MCF 10A (cell line): ENCODE data around the gene IMMP2L. TPM values are rescaled to one million over a fixed set of nuclear protein-coding genes. Genes with fewer than 3 reads are reported as not detected.
"Not testable (repeated sequence)": the region's sequence is repeated elsewhere in the genome, so short reads cannot be mapped to it uniquely, and the experiment has no call there.

ENCODE experiments used
- BruUV-seq: library from RNA; stranded (reverse); fragments of 400-500 nt; replicated peaks from 2 replicates; lab custom pipeline; 2021; lab: Mats Ljungman, UMichigan
- CTCF ChIA-PET: fragments of 300-600 bp; sonication (Branson Sonifier 250); formaldehyde crosslinking; extraction: SDS; loops from one replicate; lab custom pipeline; 2021; ENCODE audit warnings: antibody characterized with exemption, inconsistent platforms; lab: Yijun Ruan, JAX
- POLR2A ChIA-PET: fragments of 300-600, 350-650 bp; sonication (Branson Sonifier 250); formaldehyde crosslinking; extraction: SDS; loops from one replicate; lab custom pipeline; 2020; ENCODE audit warnings: antibody characterized with exemption, inconsistent platforms; lab: Yijun Ruan, JAX
- DNase-seq: peaks from one replicate; pipeline ENCODE4 v3.0.0-alpha.2; 2018; ENCODE audit not compliant: unreplicated experiment
- H3K27ac Mint-ChIP-seq: one replicate; pipeline ENCODE4 v1.8.0; 2022; ENCODE audit warnings: mild to moderate bottlenecking, low read depth, mixed read lengths; ENCODE audit not compliant: unreplicated experiment
- H3K27me3 Mint-ChIP-seq: one replicate; pipeline ENCODE4 v1.8.0; 2022; ENCODE audit warnings: mixed read lengths; ENCODE audit not compliant: insufficient read depth, unreplicated experiment
- H3K36me3 Mint-ChIP-seq: one replicate; pipeline ENCODE4 v1.8.0; 2022; ENCODE audit warnings: mild to moderate bottlenecking, moderate library complexity, mixed read lengths; ENCODE audit not compliant: insufficient read depth, unreplicated experiment
- H3K4me1 Mint-ChIP-seq: one replicate; pipeline ENCODE4 v1.8.0; 2022; ENCODE audit warnings: mixed read lengths; ENCODE audit not compliant: insufficient read depth, unreplicated experiment
- H3K4me3 Mint-ChIP-seq: one replicate; pipeline ENCODE4 v1.8.0; 2022; ENCODE audit warnings: mild to moderate bottlenecking, moderate library complexity, mixed read lengths; ENCODE audit not compliant: unreplicated experiment
- H3K9me3 Mint-ChIP-seq: one replicate; pipeline ENCODE4 v1.8.0; 2022; ENCODE audit warnings: mixed read lengths; ENCODE audit not compliant: unreplicated experiment
- intact Hi-C: fragments of 100-400 bp; cut with micrococcal nuclease; formaldehyde crosslinking; loops from 2 replicates; pipeline ENCODE4 v1.14.1; 2022
- total RNA-seq: library from RNA; stranded (reverse); gene quantifications from 2 replicates; pipeline ENCODE4 v1.2.3, GENCODE V29; 2022
- TF ChIP-seq, protein P1 (sequence below): fragments of 200-600 bp; IDR thresholded peaks from one replicate; pipeline ENCODE4 v1.8.0; 2022; ENCODE audit warnings: antibody characterized with exemption, mild to moderate bottlenecking; ENCODE audit not compliant: unreplicated experiment

The IMMP2L gene
- total RNA-seq, 1 experiment from 2014 or later, result 23.7 TPM

GRCh38 chr7:110938165-110938564, 624.1 kb downstream of the IMMP2L start:
- CTCF ChIA-PET, result interaction anchor here (0.7 to 0.9 kb wide), 2 partner anchors 56 to 534 kb away, joined by 3 read pairs; no protein-coding TSS in a partner anchor
- DNase-seq, result no peak
- intact Hi-C loops, result no loop called here
- POLR2A ChIA-PET, result interaction anchor here (0.9 kb wide), 1 partner anchor 10 kb away, joined by 3 read pairs; no protein-coding TSS in a partner anchor
- no peak overlapping the region for H3K4me3 Mint-ChIP-seq
- peaks cover 7% of the 10 kb centered on the region for H3K36me3 Mint-ChIP-seq
- H3K27ac Mint-ChIP-seq, result no peak overlapping the region
- H3K27me3 Mint-ChIP-seq, result no peaks in the 10 kb centered on the region
- no peaks in the 10 kb centered on the region for H3K9me3 Mint-ChIP-seq
- TF ChIP-seq, protein P1, sequence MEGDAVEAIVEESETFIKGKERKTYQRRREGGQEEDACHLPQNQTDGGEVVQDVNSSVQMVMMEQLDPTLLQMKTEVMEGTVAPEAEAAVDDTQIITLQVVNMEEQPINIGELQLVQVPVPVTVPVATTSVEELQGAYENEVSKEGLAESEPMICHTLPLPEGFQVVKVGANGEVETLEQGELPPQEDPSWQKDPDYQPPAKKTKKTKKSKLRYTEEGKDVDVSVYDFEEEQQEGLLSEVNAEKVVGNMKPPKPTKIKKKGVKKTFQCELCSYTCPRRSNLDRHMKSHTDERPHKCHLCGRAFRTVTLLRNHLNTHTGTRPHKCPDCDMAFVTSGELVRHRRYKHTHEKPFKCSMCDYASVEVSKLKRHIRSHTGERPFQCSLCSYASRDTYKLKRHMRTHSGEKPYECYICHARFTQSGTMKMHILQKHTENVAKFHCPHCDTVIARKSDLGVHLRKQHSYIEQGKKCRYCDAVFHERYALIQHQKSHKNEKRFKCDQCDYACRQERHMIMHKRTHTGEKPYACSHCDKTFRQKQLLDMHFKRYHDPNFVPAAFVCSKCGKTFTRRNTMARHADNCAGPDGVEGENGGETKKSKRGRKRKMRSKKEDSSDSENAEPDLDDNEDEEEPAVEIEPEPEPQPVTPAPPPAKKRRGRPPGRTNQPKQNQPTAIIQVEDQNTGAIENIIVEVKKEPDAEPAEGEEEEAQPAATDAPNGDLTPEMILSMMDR, result no peak
- BruUV-seq, result no TSS peak
- H3K4me1 Mint-ChIP-seq, result no peaks in the 10 kb centered on the region

- H3K4me3 Mint-ChIP-seq, BruUV-seq, DNase-seq, POLR2A ChIA-PET, H3K9me3 Mint-ChIP-seq, CTCF ChIA-PET, H3K36me3 Mint-ChIP-seq, H3K27ac Mint-ChIP-seq, H3K4me1 Mint-ChIP-seq, intact Hi-C loops, H3K27me3 Mint-ChIP-seq: not testable (repeated sequence)
Observed at GRCh38 chr7:110936665-110937064, 625.6 kb downstream of the IMMP2L start.

DNA sequence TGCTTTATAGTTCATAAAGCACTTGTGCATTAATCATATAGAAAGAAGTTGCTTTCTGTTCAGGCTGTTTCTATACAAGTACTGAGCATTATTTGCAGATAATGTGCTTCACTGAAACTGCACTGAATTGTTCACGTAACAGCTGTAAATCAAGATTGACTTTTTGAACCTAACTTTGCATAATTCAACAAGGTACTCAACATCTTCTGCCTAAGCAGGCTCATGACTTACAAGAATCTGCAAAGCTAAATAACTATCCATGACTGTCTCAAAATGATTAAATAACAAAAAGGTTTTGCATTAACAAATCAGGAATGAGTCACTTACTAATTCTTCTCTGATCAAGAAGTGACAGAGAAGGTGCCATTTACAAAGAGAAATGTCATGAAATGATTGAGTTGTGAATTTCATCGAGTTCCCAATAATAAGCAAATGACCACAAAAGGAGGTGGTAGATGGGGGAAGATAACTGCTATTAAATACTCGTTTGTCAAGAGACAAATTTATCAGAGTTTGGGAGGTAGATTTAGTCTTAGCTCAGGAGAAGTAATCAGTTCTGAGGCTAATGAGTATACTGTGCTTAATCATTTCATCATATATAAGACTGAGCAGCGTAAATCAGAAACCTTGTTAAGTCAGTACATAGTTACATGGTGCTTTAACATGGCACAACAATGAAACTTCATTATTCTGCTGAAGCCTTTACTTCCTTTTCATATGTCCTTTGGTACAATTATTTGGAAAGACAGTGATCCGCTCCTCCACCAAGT, 632.6 kb downstream of the IMMP2L start:
- BruUV-seq, result no TSS peak
- H3K36me3 Mint-ChIP-seq, result peaks cover 3% of the 10 kb centered on the region

DNA sequence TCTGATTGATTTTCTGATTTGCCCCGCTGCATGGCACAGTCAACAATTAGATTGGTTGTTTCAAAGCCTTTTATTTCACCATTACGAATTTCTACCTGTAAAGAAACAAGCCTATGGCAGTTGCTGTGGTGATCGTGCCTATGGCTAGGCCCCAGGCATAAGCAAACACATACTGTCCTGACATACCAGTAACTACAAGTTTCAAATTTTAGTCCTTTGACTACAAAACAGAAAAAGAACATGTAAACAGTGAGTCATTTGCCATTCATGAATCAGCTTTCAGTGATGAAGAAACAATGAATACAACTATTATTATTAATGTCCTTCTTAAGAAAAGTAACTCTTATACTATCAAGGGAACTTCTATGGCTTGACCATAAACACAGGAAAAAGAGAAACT, 639.4 kb downstream of the IMMP2L start:
- no peaks in the 10 kb centered on the region for H3K36me3 Mint-ChIP-seq
- peak overlapping the region; percentile 20 for H3K4me3 Mint-ChIP-seq
- H3K27ac Mint-ChIP-seq, result peak overlapping the region; percentile 99
- CTCF ChIA-PET, result no interaction called here
- H3K27me3 Mint-ChIP-seq, result no peaks in the 10 kb centered on the region
- POLR2A ChIA-PET, result interaction anchor here (0.8 to 1.2 kb wide), 3 partner anchors 90 to 1528 kb away, joined by 3 to 5 read pairs (median 4); no protein-coding TSS in a partner anchor
- DNase-seq, result peak; percentile 77
- no TSS peak for BruUV-seq
- intact Hi-C loops, result loop anchor here (1.0 kb wide), 1 partner anchor 89 kb away; no protein-coding TSS in a partner anchor
- peaks cover 29% of the 10 kb centered on the region for H3K4me1 Mint-ChIP-seq
- TF ChIP-seq, protein P1, result no peak
- H3K9me3 Mint-ChIP-seq, result no peaks in the 10 kb centered on the region

More for the DNA sequence above, 632.6 kb downstream of the IMMP2L start:
- Mint-ChIP-seq H3K4me1 (no peaks in the 10 kb centered on the region), H3K27ac (no peak overlapping the region), H3K27me3 (no peaks in the 10 kb centered on the region), H3K4me3 (no peak overlapping the region), H3K9me3 (no peaks in the 10 kb centered on the region)
- intact Hi-C loops, result no loop called here
- DNase-seq, result no peak
- TF ChIP-seq, protein P1, result no peak
- ChIA-PET POLR2A (interaction anchor here (1.9 kb wide), 1 partner anchor 10 kb away, joined by 5 read pairs; no protein-coding TSS in a partner anchor), CTCF (no interaction called here)
